HG02938 (cell line): ENCODE data around the gene HS1BP3.

Source experiments
- ATAC-seq: cut with Tn5 transposase; IDR thresholded peaks from one replicate; pipeline ENCODE4 v1.9.1; 2021; ENCODE audit warnings: mild to moderate bottlenecking, moderate library complexity; ENCODE audit not compliant: unreplicated experiment

Gene HS1BP3

DNA sequence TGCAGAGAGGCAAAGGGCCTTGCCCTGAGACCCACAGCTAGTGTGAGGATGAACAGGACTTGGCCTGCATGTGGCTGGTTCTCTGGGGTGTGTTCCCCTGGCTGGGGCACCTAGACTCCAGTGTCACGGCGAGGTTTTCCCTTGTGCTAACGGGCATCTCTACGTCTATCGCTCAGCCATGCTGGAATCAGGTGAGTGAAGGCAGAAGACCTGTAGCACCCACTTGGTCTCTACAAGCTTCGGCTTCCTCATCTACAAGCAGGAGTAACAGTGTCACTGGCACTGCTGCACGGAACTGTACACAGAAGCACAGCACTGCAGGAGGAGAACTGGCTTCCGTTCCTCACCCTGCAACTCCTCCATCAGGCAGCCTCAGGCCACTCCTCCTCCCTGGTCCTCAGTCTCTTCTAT, 30.6 kb downstream of the HS1BP3 start:
- no peak for ATAC-seq

- no peak for ATAC-seq
These were observed 31.3 kb downstream of the HS1BP3 start for GRCh38 chr2:20619624-20620024.

DNA sequence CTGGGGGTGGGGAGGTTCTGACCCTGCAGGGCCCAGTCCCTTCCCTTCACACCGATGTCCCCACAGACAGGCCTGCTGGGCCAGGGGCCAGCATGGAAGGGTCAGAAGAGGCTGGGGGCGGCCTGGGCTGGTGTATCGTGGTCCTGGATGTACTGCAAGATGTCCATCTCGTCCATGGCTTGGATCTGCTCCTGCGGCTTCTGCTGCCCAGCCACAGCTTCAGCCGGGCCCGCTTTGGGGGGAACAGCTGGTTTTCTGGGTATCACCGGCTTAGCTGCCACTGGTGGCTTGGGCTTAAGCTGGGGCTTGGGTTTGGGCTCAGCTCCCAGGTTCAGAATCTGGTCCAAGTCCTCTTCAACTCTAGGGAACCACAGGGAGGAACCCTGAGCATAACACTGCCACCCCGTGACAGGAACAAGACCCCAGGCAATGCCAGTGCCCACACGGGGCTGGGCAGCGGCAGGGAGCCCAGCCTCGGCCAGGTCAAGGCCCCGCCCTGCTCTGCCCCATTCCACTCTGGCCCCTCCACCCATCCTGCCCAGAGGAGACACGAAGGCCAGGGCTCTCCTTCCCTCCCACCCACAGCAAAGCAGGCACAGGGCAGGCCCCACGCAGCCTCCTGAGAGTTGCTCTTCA, 31.9 kb downstream of the HS1BP3 start:
- ATAC-seq = no peak

GRCh38 chr2:20618468-20618885, 32.4 kb downstream of the HS1BP3 start:
- no peak for ATAC-seq

DNA sequence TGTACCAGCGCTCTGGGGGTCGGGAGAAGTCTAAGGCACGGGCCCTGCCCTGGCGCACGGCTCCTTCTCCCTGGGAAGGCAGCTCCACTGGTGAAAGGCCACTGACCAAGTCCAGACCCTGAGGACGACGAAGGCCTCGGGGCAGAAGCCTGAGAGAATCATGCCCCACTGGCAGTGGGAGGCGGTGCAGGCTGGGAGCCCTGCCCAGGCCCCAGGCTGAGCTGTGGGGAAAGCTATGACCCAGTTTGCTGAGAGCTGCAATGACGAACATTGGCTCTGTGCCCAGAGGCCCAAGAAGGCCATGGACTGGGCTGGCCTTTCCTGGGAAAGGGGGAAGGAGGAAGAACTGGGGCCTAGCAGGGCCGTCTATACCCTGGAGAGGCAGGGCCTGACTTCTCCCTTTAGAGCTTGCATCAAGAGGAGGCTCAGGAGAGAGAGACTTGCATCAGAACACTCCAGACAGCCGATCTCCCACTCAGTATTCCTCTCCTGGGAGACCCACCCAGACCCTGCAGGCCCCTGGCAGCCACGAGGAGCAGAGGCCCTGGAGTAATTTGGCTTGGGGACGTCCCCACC, 32.9 kb downstream of the HS1BP3 start:
- ATAC-seq = no peak

- no peak for ATAC-seq
These were observed 33.8 kb downstream of the HS1BP3 start for GRCh38 chr2:20617081-20617575.

DNA sequence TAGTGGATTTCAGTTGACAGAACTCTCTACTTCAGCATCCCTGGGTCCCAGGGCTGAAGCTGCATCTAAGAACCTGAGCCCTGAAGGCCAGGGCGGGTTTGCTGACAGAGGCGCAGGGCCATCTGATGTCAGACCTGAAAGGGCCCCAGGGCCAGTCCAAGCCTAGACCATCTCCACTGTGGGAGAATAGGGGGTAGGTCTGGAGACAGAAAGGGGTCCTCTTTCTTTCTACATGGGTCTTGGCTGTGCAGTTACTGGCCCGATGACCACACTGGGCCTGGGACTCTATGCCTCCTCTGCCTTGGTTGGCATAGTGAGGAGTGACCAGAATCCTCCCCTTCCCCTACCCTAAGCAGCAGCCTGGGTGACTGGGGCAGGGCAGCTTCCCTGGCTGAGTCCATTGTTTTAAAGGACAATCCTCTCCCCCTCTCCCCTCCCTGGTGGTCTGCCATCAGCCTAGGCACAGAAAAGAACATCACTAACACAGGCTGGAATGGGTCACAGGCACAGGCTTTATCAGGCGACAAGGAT, 34.5 kb downstream of the HS1BP3 start:
- ATAC-seq = no peak

DNA sequence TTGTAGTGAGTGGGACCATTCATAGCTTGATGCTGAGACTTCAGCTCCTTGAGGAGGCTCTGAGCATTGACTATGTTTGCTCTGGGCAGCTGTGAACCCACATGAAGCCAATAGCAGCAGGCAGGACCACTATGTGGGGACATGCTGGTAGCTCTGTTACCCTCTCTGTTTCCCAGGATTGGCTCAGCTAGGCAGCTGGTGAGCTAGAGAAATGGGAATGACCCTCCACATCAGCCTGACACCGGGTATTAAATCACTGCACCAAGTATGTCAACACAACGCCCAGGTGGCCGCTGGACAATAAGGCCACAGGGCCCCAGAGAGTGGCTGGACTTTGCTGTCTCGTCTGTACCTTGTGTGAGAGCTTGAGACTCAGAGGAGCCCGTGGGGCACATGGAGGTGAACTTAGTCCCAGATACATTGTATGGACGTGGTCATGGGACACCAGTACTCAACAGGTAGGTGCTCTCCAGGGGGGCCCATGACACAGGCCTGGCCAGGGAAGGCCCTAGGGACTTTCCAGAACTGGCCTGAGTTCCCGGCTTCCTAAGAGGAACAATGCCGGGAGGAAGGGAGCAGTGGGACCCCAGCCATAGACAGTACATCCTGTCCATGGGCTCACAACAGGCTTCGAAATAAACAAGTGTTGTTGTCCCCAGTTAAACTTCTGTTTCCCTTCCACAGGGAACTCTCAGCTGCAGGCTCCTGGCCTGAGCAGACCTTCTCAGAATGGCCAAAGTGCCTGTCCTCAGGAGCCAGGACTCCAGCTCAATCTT, 35.2 kb downstream of the HS1BP3 start:
- ATAC-seq = no peak

DNA sequence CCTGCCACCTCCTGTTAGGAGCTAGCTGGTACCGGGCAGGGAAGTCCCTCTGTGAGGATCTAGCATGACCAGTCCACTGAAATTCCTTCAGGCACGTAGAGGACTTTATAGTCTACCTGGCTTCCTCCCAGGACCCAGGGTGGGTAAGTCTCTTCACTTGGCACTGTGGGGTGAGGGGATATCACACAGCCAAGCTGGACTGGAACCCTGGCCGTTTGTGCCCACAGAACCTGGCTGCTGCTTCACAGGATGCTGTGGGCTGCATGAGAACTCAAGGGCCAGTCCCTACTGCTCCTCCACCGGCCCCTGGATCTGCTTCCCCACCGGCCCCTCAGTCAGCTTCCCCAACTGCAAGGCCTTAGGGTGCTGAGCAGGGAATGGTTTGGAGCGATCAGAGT, 35.8 kb downstream of the HS1BP3 start:
- no peak for ATAC-seq

DNA sequence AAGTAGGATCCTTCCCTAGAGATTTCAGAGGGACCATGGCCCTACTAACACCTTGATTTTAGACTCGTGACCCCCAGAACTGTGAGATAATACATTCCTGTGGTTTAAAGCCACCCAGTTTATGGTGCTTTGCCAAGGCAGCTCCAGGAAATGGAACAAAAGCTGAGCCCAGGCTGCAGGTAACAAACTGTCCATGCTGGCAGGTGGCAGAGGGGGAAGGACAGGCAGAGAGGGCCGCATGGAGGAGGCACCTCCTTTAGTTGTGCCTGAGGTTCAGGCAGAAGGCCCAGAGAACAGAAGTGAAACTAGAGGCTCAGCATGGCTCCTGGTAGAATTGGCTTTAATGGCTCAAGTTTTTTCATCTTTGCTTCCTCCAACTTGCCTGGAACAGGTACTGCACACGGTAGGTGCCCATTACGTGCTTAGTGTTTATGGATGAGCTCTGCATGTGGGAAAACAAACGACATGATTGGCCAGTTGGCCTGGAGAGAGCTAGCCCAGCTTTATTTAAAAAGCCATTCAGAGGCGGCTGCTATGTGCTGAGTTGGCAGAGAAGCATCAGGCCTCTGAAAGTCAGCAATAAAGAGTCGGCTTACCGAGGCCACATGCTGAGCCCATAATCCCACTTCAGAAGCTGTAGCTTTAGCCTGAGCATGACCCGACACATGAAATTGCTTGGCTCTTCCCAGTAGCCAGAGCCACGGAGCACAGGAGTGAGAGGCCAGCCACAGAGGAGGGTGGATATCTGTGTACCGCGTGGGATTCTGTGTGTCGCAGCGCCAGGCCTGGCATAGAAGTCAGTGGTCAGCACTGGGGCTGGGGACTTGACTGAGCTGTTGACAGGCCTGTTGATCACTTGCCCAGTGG, 36.5 kb downstream of the HS1BP3 start:
- no peak for ATAC-seq

DNA sequence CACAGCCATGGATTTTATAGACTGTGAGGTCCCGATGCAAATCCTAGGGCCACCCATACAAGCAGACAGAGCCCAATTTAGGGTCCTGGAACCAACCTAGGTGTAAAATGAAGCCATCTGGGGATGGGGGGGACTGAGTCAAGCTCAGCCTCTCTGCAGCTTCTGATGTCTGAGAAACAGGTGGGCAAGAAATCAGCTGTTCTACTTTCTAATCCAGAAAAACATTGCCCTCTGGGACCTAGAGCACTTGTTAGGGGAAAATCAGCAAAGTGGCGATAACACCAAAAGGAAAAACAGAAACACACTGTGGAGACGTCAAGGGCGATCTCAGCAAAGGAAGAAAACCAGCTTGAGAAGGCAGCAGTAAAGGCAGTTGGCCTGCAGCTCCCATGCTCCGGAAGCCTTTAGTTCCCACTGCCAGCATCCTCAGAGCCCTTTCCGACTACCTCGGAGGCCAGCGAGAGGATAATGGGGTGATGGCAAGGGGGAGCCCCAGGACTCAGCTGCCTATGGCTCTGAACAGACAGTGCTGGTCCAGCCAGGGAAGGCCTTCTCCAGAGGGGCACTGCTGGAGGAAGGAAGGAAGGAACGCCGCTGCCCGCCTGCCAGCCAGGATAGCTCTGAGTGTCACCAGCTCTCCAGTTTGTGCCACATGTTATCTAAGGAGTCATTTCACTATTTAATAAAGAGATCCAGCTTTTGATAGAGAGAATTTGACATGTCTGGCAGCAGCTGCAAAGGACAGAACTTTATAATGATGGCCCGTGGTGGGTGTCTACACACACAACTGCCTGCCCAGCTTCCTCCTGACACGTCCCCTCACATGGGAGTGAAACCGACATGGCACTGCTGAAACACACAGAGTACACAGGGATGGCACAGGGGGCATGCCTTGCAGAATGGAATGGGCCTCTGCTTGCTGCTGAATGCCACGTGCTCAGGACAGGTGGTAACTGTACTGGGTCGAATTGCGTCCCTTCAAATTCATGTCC, 37.7 kb downstream of the HS1BP3 start:
- ATAC-seq = no peak

DNA sequence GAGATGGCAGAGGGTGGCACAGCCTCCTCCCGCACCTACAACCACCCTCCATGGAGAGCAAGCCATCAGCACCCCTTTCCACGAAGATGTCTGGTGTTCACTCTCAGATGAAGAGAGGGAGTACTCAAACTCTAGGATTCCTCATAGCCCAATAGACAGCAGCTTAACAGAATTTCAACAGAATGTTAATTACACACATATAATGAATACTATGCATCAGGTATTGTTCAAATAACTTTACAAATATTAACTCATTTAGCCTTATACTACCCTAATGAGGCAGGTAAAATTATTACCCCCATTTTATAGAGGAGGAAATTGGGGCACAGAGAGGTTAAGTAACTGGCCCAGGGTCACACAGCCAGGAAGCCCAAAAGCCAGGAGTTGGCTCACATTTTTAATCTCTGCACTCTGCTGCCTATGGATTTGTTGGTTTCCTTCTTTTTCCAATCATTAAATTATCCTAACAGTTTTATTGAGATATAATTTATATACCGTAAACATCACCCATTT, 39.0 kb downstream of the HS1BP3 start:
- no peak for ATAC-seq

DNA sequence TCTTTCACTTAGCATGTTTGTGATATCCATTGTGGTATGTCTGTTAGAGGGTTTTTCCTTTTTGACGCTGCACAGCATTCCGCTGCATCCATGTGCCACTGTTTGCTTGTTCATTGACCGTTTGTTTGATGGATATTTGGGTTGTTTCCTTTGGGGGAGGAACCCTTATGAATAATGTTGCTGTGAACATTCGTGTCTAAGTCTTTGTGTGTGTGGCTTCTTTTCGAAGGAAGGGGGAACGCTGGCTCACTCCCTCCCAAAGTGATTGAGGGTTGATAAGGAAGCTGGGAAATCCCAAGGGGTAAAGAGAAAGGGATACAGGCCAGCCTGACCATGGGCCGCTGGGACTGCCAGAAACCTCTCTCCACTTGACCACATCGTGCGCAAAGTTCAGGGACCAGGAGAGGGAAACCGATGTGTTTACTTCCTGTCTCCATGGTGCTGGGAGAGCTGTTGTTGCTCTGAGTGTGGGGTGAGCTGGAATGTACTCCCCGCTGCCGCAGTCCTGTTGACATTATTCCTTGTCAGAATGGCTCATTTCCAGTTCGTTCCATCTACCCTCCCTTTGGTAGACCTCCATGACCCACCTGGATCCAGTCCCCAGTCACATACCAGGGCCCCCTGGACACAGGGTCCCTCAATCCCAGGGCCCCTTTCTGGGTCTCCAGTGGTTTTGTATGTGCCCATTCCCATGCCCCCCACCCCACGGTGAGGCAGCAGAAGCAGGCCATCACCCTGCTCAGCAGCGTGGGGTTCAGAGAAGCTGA, 39.6 kb downstream of the HS1BP3 start:
- ATAC-seq = no peak

DNA sequence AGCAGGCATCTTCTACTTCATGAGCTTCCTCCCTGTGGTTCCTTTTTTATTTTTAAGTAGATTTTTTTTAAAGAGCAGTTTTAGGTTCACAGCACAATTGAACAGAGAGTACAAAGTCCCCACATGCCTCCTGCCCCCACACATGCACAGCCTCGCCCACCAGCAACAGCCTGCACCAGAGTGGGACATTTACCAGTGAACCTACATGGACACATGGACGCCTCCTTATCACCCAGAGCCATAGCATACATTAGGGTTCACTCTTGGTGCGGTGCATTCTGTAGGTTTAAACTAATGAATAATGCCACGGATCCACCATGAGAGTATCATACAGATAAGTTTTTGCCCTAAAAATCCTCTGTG, 40.9 kb downstream of the HS1BP3 start:
- ATAC-seq = no peak

DNA sequence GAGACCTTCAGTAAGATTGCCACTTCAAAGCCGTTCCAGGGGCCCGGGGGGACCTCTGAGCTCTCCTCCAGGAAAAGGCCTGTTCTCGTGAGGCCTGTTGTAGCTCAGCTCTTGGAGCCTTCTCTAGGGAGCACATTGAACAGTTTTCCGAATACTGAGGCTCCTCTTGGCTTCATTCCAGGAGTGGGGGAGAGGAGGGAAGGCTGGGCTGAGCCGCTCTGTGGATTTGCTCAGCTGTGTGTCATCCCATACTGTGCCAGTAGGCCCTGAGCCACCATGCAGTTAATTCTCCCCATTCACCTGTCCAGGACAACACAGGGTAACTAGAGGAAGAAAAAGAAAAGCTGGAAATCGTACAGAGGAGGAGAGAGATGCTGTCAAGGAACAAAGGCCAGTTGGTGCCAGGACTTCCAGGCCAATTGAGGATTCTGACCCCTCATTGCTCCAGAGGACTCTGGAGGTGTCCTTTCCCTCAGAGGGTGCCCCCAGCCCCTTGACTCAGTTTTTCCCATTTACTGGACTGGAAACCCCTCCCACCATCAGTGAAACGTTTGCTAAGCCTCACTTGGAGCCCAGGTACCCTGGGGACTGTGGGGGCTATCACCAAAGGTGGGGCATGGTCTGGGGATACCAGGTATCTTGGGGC, 41.4 kb downstream of the HS1BP3 start:
- ATAC-seq = no peak

GRCh38 chr2:20608666-20609348, 42.1 kb downstream of the HS1BP3 start:
- ATAC-seq = no peak

DNA sequence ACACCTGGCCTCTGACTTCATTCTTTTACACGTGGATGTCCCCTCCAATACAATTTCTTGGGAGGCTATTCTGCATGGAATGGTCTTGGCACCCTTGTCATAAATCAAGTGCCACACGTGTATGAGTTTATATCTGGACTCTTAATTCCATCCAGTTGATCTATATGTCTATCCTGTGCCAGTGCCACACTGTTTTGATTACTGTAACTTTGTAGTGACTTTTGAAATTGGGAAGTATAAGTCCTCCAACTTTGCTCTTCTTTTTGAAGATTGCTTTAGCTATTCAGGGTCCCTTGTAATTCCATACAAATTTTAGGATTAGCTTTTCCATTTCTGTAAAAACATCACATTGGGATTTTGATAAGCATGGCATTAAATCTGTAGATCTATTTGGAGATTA, 43.5 kb downstream of the HS1BP3 start:
- ATAC-seq = no peak

DNA sequence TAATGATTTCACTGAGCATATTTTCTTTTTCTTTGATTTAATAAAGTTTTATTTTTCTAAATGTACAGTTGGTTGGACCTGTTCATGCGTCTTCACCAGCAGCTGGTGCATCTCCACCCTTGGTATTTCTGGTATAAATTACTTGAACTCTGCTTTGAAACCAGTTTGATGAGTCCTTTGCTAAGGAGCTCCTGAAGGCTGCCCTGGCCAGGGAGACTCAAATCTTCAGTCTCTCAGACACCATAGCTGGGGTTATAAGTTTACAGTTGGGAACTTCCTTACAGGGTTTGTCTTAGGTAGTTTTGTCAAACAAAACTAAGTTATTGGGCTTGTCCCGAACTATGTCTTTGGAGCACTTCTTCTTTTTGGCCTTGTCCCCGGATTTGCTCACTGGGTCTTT, 44.7 kb downstream of the HS1BP3 start:
- ATAC-seq = no peak
